Lower leg skin (tissue), 3 donors: ENCODE results near the gene GIGYF1.

Source experiments
- POLR2A ChIP-seq, 2 donors: fragments of 450-650 bp; IDR thresholded peaks; one replicate each; pipeline ENCODE4 v1.6.1; 2016 to 2017; ENCODE audit warnings: antibody characterized with exemption in 2 of 2, mild to moderate bottlenecking in 1 of 2, moderate library complexity in 1 of 2
- TF ChIP-seq, protein P1 (sequence below), 3 donors: fragments of 450-650 bp; IDR thresholded peaks; one replicate each; pipeline ENCODE4 v1.5.1; 2016; ENCODE audit warnings: antibody characterized with exemption in 3 of 3, mild to moderate bottlenecking in 3 of 3, moderate library complexity in 2 of 3

DNA sequence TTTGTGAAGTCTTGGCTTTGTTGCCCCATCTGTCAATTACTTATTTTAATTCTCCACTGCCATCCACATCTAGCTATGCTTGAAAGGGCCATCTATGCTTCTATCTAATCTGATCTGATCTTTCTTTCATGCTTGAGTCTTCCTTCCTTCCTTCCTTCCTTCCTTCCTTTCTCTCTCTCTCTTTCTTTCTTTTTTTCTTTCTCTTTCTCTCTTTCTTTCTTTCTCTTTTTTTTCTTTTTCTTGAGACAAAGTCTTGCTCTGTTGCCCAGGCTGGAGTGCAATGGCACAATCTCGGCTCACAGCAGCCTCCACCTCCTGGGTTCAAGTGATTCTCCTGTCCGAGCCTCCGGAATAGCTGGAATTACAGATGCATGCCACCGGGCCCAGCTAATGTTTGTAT is 64.0 kb downstream of the GIGYF1 start:
- TF ChIP-seq, protein P1, sequence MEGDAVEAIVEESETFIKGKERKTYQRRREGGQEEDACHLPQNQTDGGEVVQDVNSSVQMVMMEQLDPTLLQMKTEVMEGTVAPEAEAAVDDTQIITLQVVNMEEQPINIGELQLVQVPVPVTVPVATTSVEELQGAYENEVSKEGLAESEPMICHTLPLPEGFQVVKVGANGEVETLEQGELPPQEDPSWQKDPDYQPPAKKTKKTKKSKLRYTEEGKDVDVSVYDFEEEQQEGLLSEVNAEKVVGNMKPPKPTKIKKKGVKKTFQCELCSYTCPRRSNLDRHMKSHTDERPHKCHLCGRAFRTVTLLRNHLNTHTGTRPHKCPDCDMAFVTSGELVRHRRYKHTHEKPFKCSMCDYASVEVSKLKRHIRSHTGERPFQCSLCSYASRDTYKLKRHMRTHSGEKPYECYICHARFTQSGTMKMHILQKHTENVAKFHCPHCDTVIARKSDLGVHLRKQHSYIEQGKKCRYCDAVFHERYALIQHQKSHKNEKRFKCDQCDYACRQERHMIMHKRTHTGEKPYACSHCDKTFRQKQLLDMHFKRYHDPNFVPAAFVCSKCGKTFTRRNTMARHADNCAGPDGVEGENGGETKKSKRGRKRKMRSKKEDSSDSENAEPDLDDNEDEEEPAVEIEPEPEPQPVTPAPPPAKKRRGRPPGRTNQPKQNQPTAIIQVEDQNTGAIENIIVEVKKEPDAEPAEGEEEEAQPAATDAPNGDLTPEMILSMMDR (IDR thresholded peaks at IDR 0.05), result no peak
- no peak for TF ChIP-seq POLR2A (IDR thresholded peaks at IDR 0.05)
